SK-N-SH (cell line): ENCODE data around the gene EFHD2. TPM values are rescaled to one million over a fixed set of nuclear protein-coding genes. Genes with fewer than 3 reads are reported as not detected.
A peak's percentile ranks its signal among the peaks of the same experiment; 100 is the strongest.

Source experiments
- CTCF ChIA-PET: fragments of 300-600, 350-600 bp; formaldehyde crosslinking; extraction: SDS; loops from one replicate; lab custom pipeline; 2021; lab: Yijun Ruan, JAX
- POLR2A ChIA-PET: fragments of 350-600 bp; sonication (Branson Sonifier 250); formaldehyde crosslinking; extraction: SDS; loops from one replicate; lab custom pipeline; 2020; ENCODE audit warnings: antibody characterized with exemption, inconsistent platforms; lab: Yijun Ruan, JAX
- DNase-seq: peaks from one replicate; pipeline ENCODE4 v3.0.0; 2012
- H2AFZ ChIP-seq: fragments of 200-600 bp; sonication (generic); 2 replicates; pipeline ENCODE4 v1.8.1; 2016; ENCODE audit warnings: antibody characterized with exemption, mild to moderate bottlenecking, low read depth
- H3F3A ChIP-seq: fragments of 200-600 bp; sonication (generic); replicated peaks from 2 replicates; pipeline ENCODE3; 2016; ENCODE audit warnings: antibody characterized with exemption, mild to moderate bottlenecking; ENCODE audit not compliant: insufficient read depth
- H3K27ac ChIP-seq, 2 experiments: fragments of 200-500 bp in 1 of 2; fragments of 200-600 bp in 1 of 2; sonication (Bioruptor generic) in 1 of 2; sonication (generic), shearing (Covaris generic) in 1 of 2; 2 replicates each; pipeline versions ENCODE4 v1.5.1 to v1.6.1; 2014 to 2016; ENCODE audit warnings: low read depth in 2 of 2, inconsistent platforms in 1 of 2, low read length in 1 of 2, mild to moderate bottlenecking in 1 of 2, mixed read lengths in 1 of 2
- H3K27me3 ChIP-seq: fragments of 200-600 bp; sonication (generic), shearing (Covaris generic); 2 replicates; pipeline ENCODE4 v1.6.1; 2016; ENCODE audit warnings: mixed run types; ENCODE audit not compliant: insufficient read depth
- H3K36me3 ChIP-seq, 2 experiments: fragments of 200-500 bp in 1 of 2; fragments of 200-600 bp in 1 of 2; sonication (Bioruptor generic) in 1 of 2; sonication (generic) in 1 of 2; replicated peaks in 1 of 2; 2 replicates each; pipeline versions ENCODE3 to v1.5.1; 2014 to 2016; ENCODE audit warnings: low read length in 1 of 2, mild to moderate bottlenecking in 1 of 2; ENCODE audit not compliant: insufficient read depth in 2 of 2, control insufficient read depth in 1 of 2
- H3K4me1 ChIP-seq, 2 experiments: fragments of 200-500 bp in 1 of 2; fragments of 200-600 bp in 1 of 2; sonication (Bioruptor generic) in 1 of 2; sonication (generic), shearing (Covaris generic) in 1 of 2; 2 replicates each; pipeline versions ENCODE4 v1.5.1 to v1.6.1; 2014 to 2016; ENCODE audit warnings: low read depth in 1 of 2, low read length in 1 of 2, mixed run types in 1 of 2; ENCODE audit not compliant: insufficient read depth in 2 of 2, control insufficient read depth in 1 of 2
- H3K4me2 ChIP-seq: fragments of 200-600 bp; sonication (generic), shearing (Covaris generic); 2 replicates; pipeline ENCODE4 v1.6.1; 2017; ENCODE audit warnings: mixed run types
- H3K4me3 ChIP-seq, 2 experiments: fragments of 200-500 bp in 1 of 2; fragments of 200-600 bp in 1 of 2; sonication (Bioruptor generic) in 1 of 2; sonication (generic), shearing (Covaris generic) in 1 of 2; 2 replicates each; pipeline versions ENCODE4 v1.5.1 to v1.8.1; 2014 to 2016; ENCODE audit warnings: low read depth in 2 of 2, inconsistent platforms in 1 of 2, low read length in 1 of 2, mild to moderate bottlenecking in 1 of 2, mixed read lengths in 1 of 2, moderate library complexity in 1 of 2
- H3K79me2 ChIP-seq: fragments of 200-600 bp; sonication (generic); 2 replicates; pipeline ENCODE4 v1.8.1; 2017; ENCODE audit warnings: mild to moderate bottlenecking; ENCODE audit not compliant: insufficient read depth
- H3K9ac ChIP-seq: fragments of 200-600 bp; sonication (generic); 2 replicates; pipeline ENCODE4 v1.6.1; 2017; ENCODE audit warnings: mixed run types
- H3K9me2 ChIP-seq: fragments of 200-600 bp; sonication (generic); 2 replicates; pipeline ENCODE4 v1.6.1; 2017; ENCODE audit warnings: mixed run types
- H3K9me3 ChIP-seq: fragments of 200-600 bp; sonication (generic); 2 replicates; pipeline ENCODE4 v1.6.1; 2017; ENCODE audit warnings: mixed run types, mild to moderate bottlenecking, moderate library complexity
- H4K20me1 ChIP-seq: fragments of 200-600 bp; sonication (generic); 2 replicates; pipeline ENCODE4 v1.6.1; 2017; ENCODE audit warnings: mild to moderate bottlenecking, mixed run types; ENCODE audit not compliant: insufficient read depth
- CTCF ChIP-seq: fragments of 200-600 bp; sonication (generic); IDR thresholded peaks from 2 replicates; pipeline ENCODE4 v1.6.1; 2017; ENCODE audit warnings: antibody characterized with exemption, mild to moderate bottlenecking, moderate library complexity
- ELF1 ChIP-seq: IDR thresholded peaks from 2 replicates; pipeline ENCODE4 v1.4.0; 2012
- FOSL2 ChIP-seq: IDR thresholded peaks from 2 replicates; pipeline ENCODE4 v1.4.0; 2012; ENCODE audit warnings: low read depth, mild to moderate bottlenecking, moderate library complexity, borderline replicate concordance
- FOXJ3 ChIP-seq: sonication (generic); formaldehyde crosslinking; IDR thresholded peaks from 2 replicates; pipeline ENCODE4 v1.5.1; 2020; ENCODE audit warnings: mild to moderate bottlenecking, missing genetic modification reagents
- FOXM1 ChIP-seq: IDR thresholded peaks from 2 replicates; pipeline ENCODE4 v1.4.0; 2012; ENCODE audit warnings: low read depth, mild to moderate bottlenecking
- GATA2 ChIP-seq: sonication (generic); formaldehyde crosslinking; IDR thresholded peaks from 2 replicates; pipeline ENCODE4 v1.5.0; 2020; ENCODE audit warnings: mild to moderate bottlenecking, missing genetic modification reagents
- MXI1 ChIP-seq: IDR thresholded peaks from 2 replicates; pipeline ENCODE4 v1.6.1; 2012; ENCODE audit warnings: mild to moderate bottlenecking, low read depth, low read length, improper control_type of control experiment
- USF1 ChIP-seq: IDR thresholded peaks from 2 replicates; pipeline ENCODE4 v1.4.0; 2012; ENCODE audit warnings: low read depth, borderline replicate concordance
- WGBS: methylation state at CpG from one replicate; pipeline ENCODE4 v1.1.6; 2017; ENCODE audit warnings: low lambda C conversion rate; 5-methylcytosine and 5-hydroxymethylcytosine counted together
- polyA plus RNA-seq, 3 experiments: library from polyadenylated mRNA; depleted of rRNA; stranded (reverse); fragments of >200 nt; gene quantifications; 2 replicates each; pipeline ENCODE4 v1.2.3, GENCODE V29; 2012

The EFHD2 gene
- polyA plus RNA-seq, 1 of the 3 experiments (the other 2 are of a cell fraction), result 59.8 TPM

- H3K4me2 ChIP-seq, result no peak overlapping the region
- peak; percentile 43 for DNase-seq
- POLR2A ChIA-PET, result no interaction called here
- no peak overlapping the region for H3K4me3 ChIP-seq
- H3K79me2 ChIP-seq, result no peaks in the 10 kb centered on the region
- H3K36me3 ChIP-seq, result no peaks in the 10 kb centered on the region
- no peaks in the 10 kb centered on the region for H3K9me3 ChIP-seq
- H3K4me1 ChIP-seq, result peaks cover 0 to 20% of the 10 kb centered on the region in 2 experiments; a peak in 1 of 4 replicates
- H3K9me2 ChIP-seq, result no peaks in the 10 kb centered on the region
- CTCF ChIA-PET, result interaction anchor here (2.3 kb wide), 1 partner anchor 58 kb away, joined by 9 read pairs; no protein-coding TSS in a partner anchor
- 85% methylated on average over 12 of the region's 12 CpGs for WGBS
- peak; percentile 20; the same call in 1 of the 2 replicates for TF ChIP-seq GATA2 (CRISPR knock-in tag)
- TF ChIP-seq FOXM1, result no peak
- TF ChIP-seq USF1, result no peak
- no peak for TF ChIP-seq FOSL2
- H2AFZ ChIP-seq, result no peak overlapping the region
- no peak overlapping the region for H3K9ac ChIP-seq
- H3F3A ChIP-seq, result no peaks in the 10 kb centered on the region
- H4K20me1 ChIP-seq, result no peaks in the 10 kb centered on the region
- H3K27ac ChIP-seq, result no peak overlapping the region
- no peaks in the 10 kb centered on the region for H3K27me3 ChIP-seq
These were observed 27.9 kb upstream of the EFHD2 start for GRCh38 chr1:15381805-15382204.

GRCh38 chr1:15382601-15383518 lies 26.8 kb upstream of the EFHD2 start:
- no peaks in the 10 kb centered on the region for H3F3A ChIP-seq
- no peaks in the 10 kb centered on the region for H3K79me2 ChIP-seq
- no peak overlapping the region for H2AFZ ChIP-seq
- POLR2A ChIA-PET, result no interaction called here
- H3K9me3 ChIP-seq, result no peaks in the 10 kb centered on the region
- no peak overlapping the region for H3K9ac ChIP-seq
- no peak overlapping the region for H3K27ac ChIP-seq
- no peaks in the 10 kb centered on the region for H4K20me1 ChIP-seq
- 88% methylated on average over 25 of the region's 26 CpGs for WGBS
- CTCF ChIA-PET, result interaction anchor here (1.1 to 2.3 kb wide), 3 partner anchors 26 to 59 kb away, joined by 3 to 9 read pairs (median 5); no protein-coding TSS in a partner anchor
- H3K4me3 ChIP-seq, result no peak overlapping the region
- H3K4me2 ChIP-seq, result no peak overlapping the region
- peaks cover 0 to 20% of the 10 kb centered on the region in 2 experiments; a peak in 1 of 4 replicates for H3K4me1 ChIP-seq
- no peak for DNase-seq
- no peaks in the 10 kb centered on the region for H3K9me2 ChIP-seq
- H3K27me3 ChIP-seq, result no peaks in the 10 kb centered on the region
- no peaks in the 10 kb centered on the region for H3K36me3 ChIP-seq
- TF ChIP-seq CTCF (no peak), USF1 (no peak), MXI1 (no peak), FOXJ3 (CRISPR knock-in tag) (no peak), ELF1 (no peak)
